ENCODE measurements around the gene RUNX3.

- no peak for TF ChIP-seq TAF1 (IDR thresholded peaks at IDR 0.05; ENCODE audit: borderline replicate concordance, low read depth, low read length)
- TF ChIP-seq POLR2A (IDR thresholded peaks at IDR 0.05; ENCODE audit: low read depth, low read length) = no peak
- TF ChIP-seq POLR2AphosphoS5 (IDR thresholded peaks at IDR 0.05; ENCODE audit: low read depth, low read length) = no peak
These were observed 43.8 kb downstream of the RUNX3 start for GRCh38 chr1:24886241-24886640.

Measured in GM12892 (cell line).